ENCODE measurements around the gene CIART.
"Not testable (repeated sequence)": the region's sequence is repeated elsewhere in the genome, so short reads cannot be mapped to it uniquely, and the experiment has no call there.

Gene CIART

DNA sequence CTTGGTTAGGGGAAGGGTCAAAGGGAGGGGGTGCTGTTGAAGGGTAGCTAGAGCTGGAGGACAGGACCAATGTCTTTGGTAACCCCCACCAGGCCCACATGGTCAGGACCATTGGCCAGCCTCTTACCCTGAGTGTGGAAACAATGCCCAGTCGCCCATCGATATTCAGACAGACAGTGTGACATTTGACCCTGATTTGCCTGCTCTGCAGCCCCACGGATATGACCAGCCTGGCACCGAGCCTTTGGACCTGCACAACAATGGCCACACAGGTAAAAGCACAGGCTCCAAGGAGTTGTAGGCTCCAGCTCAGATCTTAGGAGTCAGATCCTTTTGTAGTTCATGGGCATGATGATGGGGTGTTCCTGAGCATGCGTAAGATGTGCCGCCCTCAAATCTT is 21.0 kb upstream of the CIART start:
- DNase-seq (ENCODE audit: low read depth), result no peak

DNA sequence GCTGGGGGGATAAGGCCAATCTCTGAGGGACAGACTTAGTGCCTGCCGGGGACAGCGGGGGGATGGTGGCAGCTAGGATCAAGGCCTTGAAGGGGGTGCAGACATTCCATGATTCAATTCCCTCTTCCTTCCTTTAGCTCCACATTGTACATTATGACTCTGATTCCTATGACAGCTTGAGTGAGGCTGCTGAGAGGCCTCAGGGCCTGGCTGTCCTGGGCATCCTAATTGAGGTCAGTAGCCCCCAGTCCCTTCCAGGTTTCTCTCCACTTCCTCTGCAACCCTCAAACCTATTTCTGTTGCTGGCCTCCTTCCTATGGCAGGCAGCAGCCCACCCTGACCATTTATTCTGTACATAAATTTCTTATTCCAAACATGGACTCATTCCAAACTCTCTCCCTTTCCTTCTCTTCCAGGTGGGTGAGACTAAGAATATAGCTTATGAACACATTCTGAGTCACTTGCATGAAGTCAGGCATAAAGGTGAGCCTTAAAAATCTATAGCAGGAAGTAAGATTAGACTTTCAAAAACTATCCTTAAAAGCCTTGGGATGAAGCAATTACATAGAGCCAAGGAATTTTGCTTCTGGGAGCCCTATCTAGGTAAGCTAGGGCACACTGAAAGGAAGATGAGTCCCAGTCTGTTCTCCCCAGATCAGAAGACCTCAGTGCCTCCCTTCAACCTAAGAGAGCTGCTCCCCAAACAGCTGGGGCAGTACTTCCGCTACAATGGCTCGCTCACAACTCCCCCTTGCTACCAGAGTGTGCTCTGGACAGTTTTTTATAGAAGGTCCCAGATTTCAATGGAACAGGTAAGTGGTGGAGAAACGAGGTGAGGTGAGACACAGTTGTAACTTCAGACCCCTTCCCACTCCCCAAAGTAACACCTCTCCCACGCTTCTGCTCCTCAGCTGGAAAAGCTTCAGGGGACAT is 19.7 kb upstream of the CIART start:
- no peak for DNase-seq (ENCODE audit: low read depth)

DNA sequence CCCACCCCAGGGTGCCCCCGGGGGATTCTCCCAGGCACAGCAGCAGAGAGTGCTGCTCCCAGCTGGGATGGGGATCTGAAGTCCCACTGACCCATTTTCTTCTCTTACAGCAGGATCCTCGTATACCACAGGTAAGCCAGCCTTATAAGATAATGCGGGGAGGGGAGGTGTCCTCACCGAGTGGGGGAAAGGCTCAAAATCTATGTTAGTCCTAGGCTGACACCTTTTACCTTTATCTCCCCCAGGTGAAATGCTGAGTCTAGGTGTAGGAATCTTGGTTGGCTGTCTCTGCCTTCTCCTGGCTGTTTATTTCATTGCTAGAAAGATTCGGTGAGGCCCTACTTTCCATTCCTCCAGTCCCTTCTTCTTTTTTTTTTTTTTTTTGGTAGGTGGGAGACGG is 18.8 kb upstream of the CIART start:
- no peak for DNase-seq (ENCODE audit: low read depth)

DNA sequence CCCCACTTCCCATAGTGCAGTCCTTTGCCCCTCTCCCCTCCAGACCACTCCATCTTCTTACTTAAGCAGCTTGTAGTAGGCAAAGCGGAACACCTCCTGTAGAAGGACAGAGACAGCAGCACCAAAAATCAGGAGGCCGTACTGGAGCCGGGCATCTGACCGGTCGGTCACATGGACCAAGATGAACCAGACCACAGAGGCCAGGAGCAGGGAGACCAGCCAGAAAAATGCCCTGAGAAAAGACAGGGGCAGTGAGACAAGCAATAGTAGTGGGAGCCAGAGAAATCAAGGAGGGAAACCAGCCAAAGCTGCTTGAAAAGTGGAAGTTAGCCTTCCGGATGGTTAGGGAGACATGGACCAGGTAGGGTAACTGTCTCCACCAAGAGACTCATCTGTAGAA is 14.5 kb upstream of the CIART start:
- DNase-seq (ENCODE audit: low read depth), result no peak

DNA sequence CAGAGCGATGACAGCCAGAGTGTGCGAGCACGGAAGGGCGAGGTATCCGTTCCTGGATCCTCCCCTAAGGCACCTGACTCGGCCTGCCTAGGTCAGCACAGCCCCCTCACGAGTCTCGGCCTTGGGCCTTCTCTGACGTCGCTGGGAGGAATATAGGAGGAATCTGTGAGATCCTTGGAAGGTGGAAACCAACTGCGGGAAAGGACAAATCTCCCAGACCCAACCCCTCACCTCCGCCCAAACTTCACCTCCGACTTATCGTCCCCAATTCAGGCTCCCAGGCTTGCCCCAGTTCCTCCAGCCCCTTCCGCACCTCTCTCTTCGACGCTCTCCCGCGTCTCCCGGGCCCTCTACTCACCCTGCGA is 14.0 kb upstream of the CIART start:
- peak; percentile 31 for DNase-seq (ENCODE audit: low read depth)

DNA sequence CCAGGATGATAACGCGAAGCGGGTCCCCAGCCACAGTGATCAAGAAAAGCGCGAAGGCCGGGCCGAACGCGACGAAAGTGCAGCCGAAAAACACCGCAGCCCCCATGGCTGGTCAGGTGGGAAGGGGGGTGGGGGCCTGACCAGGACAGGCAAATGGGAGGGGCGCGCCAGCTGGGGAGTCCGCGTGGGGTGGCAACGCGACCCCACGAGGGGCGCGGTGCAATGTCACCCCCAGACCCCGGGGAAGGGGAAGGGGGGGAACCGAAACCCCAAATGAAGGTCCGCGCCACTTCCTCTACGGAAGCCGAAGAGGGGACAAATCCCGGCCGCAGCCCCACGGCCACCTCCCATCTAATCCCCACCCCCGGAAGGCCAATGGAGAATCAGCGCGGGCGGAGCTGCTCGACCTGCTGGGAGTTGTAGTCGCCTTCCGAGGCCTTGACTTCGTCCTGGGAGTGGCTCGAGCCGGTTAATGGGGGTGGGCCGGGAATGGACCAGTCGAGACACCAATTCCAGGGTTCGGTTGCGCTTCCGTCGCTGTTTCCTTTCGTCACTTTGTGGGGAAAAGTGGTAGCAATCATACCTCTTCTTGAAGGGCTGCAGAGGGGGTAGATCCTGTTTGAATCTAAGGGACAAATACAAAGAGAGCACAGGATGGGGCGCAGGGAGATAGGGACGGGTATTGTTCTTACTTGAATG is 13.5 kb upstream of the CIART start, which contains the start of gene APH1A:
Gene APH1A, minus strand, starts transcription at position 312 of the 699 bp plus-strand sequence. Its CDS starts 206 bp downstream, at position 106.
- DNase-seq (ENCODE audit: low read depth), result peak; percentile 83

DNA sequence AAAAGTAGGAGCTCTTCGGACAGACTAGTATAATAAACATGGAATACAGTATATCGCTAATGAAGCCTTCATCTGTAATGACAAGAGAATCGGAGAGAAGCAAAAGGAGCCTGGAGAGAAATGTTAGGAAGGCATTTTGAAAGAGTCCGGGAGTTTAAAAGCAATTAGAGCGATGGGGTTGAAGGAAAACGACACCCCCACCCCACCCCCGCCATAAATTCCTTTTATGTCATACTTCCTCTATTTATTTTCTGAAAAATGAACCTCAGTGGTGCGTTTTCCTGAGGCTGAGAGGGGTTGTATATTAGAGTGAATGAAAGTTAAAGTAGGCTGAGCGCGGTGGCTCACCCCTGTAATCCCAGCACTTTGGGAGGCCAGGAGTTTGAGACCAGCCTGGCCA is 12.9 kb upstream of the CIART start:
- DNase-seq (ENCODE audit: low read depth), result no peak

DNA sequence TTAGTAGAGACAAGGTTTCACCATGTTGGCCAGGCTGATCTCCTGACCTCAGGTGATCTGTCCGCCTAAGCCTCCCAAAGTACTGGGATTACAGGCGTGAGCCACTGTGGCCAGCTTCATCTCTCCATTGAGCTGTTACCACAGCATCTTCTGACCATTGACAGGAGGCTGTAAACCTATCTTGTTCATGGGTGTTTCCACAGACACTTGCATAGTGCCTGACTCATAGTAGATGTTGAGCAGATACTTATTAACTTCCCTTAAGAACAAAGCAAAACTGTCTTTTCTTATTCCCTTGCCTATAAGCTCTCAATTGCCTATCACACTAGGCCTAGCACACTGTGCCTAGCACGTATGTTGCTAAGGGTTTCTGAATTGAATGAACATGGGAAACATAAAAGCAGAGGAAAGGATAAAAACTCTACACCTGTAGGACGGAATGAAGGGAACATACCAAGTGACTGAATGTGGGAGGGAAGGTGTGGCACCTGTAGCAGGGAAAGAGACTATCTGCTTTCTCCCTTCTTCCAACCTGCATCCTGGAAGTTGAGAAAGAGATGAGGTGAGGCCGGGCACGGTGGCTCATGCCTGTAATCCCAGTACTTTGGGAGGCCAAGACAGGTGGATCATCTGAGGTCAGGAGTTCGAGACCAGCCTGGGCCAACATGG is 10.9 kb upstream of the CIART start:
- DNase-seq (ENCODE audit: low read depth), result no peak

DNA sequence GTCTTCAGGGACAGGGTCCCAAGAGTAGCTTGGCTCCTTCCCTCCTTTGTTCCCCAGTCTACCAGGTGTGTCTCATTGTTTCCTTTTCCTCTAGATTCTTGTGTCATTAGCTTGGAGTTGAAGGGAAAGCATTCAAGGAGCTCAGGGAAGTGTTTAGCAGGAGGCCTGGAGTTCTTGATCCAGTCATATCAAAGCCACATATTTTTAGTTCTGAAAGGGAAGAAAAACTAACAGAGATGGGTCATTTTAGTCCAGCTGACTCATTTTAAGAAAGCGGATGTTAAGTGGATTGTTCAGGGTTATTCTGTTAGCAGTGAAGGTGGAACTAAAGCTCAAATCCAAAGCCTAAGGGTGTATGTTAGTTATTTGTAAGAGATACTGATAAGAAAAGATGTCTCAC is 9.0 kb upstream of the CIART start:
- no peak for DNase-seq (ENCODE audit: low read depth)

DNA sequence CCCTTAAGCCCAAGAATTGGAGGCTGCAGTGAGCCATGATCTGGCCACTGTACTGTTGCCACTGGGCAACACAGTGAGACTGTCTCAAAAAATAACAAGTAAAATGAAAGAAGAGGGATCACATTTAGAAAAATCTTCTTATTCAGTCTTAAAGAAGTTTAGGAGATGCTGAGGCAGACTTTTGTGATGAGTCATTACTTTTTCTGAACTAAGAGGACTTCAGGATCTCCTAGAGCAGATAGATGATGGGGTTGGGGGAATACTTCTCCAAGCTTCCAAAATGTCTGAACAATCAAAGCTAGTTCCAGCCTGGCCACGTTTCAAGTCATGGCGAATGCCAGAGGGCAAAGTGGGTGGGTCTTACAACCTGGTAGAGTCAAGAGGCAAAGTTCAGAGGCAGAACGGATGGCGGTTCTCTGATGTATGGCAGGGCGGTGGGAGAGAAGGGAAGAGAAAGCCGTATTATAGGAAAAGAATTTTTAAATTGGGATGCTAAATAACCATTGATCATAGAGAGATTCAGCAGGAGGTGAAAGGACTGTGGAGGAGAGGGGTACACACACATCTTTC is 2.1 kb upstream of the CIART start:
- DNase-seq (ENCODE audit: low read depth), result no peak

DNA sequence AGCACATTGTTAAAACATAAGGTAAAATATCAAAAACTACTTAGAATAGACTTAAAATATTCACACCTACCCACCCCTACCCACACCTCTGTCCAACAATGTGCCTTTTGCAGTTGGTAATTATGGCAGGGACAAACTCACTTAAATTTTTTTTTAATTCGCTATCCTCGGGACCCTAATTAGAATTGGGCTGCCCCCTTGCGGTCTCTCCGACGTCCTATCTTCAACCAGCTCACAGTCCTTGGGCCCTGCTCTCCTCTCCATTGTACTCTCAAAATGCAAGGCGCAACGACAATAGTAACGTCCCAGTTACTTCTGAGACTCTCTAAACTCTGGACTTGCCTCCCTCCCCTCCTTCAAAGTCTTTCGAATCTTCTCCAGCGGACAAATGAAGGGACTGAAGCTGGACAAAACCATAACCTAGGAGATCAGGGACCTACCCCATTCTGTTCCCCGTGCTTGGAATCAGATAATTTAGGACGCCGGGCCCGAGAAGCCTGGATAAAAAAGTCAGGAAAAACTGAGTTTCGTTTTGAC is 1.1 kb upstream of the CIART start:
- DNase-seq (ENCODE audit: low read depth), result peak; percentile 31

DNA sequence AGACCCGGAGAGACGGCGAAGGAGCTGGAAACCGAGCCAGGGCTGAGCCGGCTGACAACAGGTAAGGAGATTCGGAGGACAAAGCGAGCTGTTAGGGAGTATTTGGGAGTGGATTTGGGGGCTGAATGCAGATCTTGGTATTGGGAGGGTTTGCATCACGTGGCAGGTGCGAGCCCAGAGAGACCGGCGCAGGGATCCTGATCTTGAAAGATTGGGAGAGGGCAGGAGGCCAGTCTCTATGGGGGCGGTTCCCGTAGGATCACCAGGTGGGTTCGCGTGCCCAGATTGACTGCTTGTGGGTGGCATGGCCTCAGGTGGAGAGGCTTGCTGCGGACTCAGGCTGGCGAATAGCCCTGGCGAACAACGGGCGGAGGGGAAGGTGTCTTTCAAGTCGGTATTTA is 204 bp downstream of the CIART start:
- DNase-seq (ENCODE audit: low read depth), result no peak

DNA sequence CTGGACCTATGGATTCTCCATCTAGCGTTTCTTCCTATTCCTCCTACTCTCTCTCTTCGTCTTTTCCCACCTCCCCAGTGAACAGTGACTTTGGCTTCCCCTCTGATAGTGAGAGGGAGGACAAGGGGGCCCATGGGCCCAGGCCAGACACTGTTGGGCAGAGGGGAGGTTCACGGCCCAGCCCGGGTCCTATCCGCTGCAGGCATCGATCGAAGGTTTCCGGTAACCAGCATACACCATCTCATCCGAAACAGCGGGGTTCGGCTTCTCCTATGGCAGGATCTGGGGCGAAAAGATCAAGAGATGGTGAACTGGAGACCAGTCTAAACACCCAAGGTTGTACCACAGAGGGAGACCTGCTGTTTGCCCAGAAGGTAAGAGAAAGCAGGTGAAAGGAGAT is 906 bp downstream of the CIART start:
- DNase-seq (ENCODE audit: low read depth), result no peak

DNA sequence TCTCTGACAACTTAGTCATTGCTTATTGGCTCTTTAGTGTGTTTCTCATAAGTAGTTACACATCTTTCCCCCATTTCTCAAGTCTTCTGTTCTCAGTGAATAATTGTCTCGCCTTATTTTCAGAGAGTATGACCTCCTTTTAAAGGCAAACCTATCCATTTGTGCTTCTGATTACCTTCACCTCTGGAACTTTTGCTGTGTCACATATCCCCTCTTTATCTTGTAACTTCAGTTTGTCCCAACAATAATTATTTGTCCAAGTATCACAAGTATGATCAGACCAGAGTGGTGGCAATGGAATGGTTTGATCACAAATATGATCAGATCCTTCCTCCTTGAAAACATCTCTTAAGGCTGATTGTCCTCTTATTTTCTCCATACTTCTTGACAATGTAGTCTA is 6.0 kb downstream of the CIART start:
- DNase-seq (ENCODE audit: low read depth), result no peak

DNA sequence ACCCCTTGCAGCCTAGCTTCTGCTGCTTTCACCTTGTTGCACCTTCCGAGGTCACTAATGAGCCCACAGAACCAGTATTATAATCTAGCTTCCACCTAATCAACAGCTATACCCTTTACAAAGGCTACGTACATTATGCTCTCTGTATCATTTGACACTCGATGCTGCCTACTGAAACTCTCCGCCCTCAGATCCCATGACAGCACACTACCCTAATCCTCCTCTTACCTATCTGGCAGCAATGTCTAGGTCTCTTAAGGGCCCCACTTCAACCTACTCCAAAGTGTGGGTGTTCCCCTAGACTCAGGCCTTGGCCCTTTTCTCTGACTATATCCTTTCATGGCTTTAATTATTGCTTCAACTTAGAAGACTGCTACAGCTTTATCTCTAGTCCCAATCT is 6.5 kb downstream of the CIART start:
- no peak for DNase-seq (ENCODE audit: low read depth)

DNA sequence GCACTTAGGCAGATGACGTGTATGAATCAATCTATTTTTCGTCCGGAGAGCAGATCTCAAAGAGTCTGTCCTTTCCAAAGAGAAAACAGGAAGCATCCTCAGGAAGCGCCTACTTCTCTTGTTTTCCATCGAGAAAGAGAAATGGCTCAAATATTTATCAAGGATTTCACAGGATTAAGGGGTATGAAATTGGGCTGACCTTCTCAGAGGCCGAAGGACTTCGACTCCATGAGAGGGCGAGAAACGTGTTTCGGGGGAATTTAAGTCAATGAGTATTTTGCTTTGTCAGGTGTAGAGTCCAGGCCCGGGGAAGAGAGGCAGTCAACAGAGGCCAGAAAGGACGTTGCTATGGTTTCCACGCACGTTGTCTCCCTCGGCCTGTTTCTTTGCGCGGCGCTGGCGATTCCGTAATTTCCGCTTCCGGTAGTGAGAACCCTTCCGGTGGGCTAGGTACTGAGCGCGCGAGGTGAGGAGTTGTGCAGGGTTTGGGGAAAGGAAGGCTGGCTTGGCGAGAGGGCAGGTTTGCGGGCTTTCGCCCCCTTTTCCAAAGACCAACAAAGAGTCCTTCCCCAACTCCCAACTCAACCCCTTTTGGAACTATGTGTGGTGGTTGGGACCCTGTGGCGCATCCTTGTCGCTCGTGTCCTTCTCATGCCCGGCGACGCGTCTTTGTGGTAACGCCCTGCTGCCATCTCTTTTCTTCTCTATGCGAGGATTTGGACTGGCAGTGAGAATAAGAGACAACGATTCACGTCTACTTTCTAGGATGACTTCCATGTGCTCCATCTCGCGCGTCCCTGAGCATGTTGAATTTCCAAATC is 11.3 kb downstream of the CIART start, which contains the start of gene MRPS21:
Gene MRPS21, plus strand, starts transcription at position 429 of the 821 bp plus-strand sequence. CDS start 506 bp downstream, outside the sequence.
- peak; percentile 79 for DNase-seq (ENCODE audit: low read depth)

DNA sequence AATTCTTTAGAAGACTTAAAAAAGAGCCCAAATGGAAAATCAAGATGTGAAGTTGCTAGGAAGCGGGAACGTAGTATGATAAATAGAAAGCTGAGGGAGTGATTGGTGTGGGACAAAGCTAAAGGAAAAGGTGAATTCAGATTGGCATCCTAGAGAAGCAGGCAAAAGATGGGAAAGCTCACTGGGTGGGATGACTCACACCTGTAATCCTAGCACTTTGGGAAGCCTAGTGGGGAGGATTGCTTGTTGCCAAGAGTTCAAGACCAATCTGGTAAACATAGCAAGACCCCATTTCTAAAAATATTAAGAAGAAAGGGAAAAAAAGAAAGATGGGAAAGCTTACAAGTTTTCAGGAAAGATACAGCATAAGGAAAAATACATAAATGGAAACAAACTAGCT is 13.1 kb downstream of the CIART start:
- DNase-seq (ENCODE audit: low read depth), result no peak

DNA sequence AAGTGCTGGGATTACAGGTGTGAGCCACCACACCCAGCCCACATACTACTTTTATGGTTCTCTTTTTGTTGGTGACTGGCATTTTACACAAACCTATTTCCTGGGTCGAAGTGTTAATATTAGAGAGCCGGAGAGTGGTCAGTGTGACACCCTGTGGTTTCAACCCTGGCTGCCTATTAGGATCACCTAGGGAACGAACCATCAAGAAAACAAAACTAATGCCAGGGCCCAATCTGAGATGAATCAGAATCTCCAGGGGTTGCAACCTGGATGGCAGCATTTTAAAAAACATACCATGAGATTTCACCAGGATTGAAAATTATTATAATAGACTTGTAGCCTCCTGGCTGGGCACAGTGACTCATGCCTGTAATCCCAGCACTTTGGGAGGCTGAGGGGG is 17.4 kb downstream of the CIART start:
- DNase-seq (ENCODE audit: low read depth), result no peak

DNA sequence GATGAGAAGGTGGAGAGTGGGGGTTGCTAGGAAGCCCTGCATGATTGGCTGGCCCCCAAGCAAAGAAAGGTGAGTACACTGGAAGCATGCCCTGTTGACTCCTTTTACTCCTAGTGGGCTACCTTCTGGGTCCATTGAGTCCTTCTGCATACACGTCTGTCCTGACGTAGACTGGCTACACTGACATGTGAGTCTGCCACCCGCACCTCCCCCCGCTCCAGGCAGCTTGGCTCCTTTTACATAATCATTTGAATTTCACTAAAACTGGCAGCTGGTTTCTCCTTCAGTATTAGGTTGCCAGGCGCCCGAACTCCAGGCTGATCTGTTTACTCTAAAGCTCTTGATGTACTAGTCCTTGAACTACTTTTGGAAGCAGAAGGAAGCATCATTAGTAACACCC is 20.0 kb downstream of the CIART start:
- no peak for DNase-seq (ENCODE audit: low read depth)

DNA sequence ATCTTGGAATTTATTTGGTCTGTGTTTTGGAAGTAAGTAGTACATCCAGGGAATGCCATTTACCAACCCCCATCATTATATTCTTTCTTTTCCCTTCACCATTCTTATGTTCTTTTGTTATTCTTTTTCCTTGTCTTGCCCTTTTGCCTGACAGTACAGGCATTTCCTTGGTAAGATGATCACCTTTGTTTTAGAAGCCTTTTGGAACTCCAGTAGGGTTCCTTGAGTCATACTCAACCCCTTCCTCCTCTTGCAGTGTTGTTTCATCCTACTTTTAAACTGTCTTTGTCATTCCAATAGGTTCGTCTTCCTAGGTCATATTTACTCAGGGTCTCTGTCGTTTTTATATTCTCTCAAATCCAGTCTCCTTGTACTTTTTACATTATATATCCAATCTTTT is 20.5 kb downstream of the CIART start:
- DNase-seq (ENCODE audit: low read depth), result no peak

DNA sequence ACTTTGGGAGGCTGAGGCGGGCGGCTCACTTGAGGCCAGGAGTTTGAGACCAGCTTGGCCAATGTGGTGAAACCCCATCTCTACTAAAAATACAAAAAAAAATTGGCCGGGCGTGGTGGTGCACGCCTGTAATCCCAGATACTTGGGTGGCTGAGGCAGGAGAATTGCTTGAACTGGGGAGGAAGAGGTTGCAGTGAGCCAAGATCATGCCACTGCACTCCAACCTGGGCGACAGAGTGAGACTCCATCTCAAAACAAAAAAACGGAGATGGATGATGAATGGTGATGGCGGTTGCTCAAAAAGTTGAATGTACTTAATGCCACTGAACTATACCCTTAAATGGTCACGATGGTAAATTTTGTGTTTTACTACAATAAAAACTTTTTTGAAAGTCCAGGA is 26.2 kb downstream of the CIART start:
- not testable (repeated sequence) for DNase-seq (ENCODE audit: low read depth)

Data from T follicular helper cell (primary cell).